SK-N-SH (cell line): Measurements from ENCODE around the gene RABGGTA. TPM values are rescaled to one million over a fixed set of nuclear protein-coding genes. Genes with fewer than 3 reads are reported as not detected.

Experiments
- CTCF ChIA-PET: fragments of 300-600, 350-600 bp; formaldehyde crosslinking; extraction: SDS; loops from one replicate; lab custom pipeline; 2021; lab: Yijun Ruan, JAX
- POLR2A ChIA-PET: fragments of 350-600 bp; sonication (Branson Sonifier 250); formaldehyde crosslinking; extraction: SDS; loops from one replicate; lab custom pipeline; 2020; ENCODE audit warnings: antibody characterized with exemption, inconsistent platforms; lab: Yijun Ruan, JAX
- DNase-seq: peaks from one replicate; pipeline ENCODE4 v3.0.0; 2012
- H2AFZ ChIP-seq: fragments of 200-600 bp; sonication (generic); 2 replicates; pipeline ENCODE4 v1.8.1; 2016; ENCODE audit warnings: antibody characterized with exemption, mild to moderate bottlenecking, low read depth
- H3F3A ChIP-seq: fragments of 200-600 bp; sonication (generic); replicated peaks from 2 replicates; pipeline ENCODE3; 2016; ENCODE audit warnings: antibody characterized with exemption, mild to moderate bottlenecking; ENCODE audit not compliant: insufficient read depth
- H3K27ac ChIP-seq, 2 experiments: fragments of 200-500 bp in 1 of 2; fragments of 200-600 bp in 1 of 2; sonication (Bioruptor generic) in 1 of 2; sonication (generic), shearing (Covaris generic) in 1 of 2; 2 replicates each; pipeline versions ENCODE4 v1.5.1 to v1.6.1; 2014 to 2016; ENCODE audit warnings: low read depth in 2 of 2, inconsistent platforms in 1 of 2, low read length in 1 of 2, mild to moderate bottlenecking in 1 of 2, mixed read lengths in 1 of 2
- H3K27me3 ChIP-seq: fragments of 200-600 bp; sonication (generic), shearing (Covaris generic); 2 replicates; pipeline ENCODE4 v1.6.1; 2016; ENCODE audit warnings: mixed run types; ENCODE audit not compliant: insufficient read depth
- H3K36me3 ChIP-seq, 2 experiments: fragments of 200-500 bp in 1 of 2; fragments of 200-600 bp in 1 of 2; sonication (Bioruptor generic) in 1 of 2; sonication (generic) in 1 of 2; replicated peaks in 1 of 2; 2 replicates each; pipeline versions ENCODE3 to v1.5.1; 2014 to 2016; ENCODE audit warnings: low read length in 1 of 2, mild to moderate bottlenecking in 1 of 2; ENCODE audit not compliant: insufficient read depth in 2 of 2, control insufficient read depth in 1 of 2
- H3K4me1 ChIP-seq, 2 experiments: fragments of 200-500 bp in 1 of 2; fragments of 200-600 bp in 1 of 2; sonication (Bioruptor generic) in 1 of 2; sonication (generic), shearing (Covaris generic) in 1 of 2; 2 replicates each; pipeline versions ENCODE4 v1.5.1 to v1.6.1; 2014 to 2016; ENCODE audit warnings: low read depth in 1 of 2, low read length in 1 of 2, mixed run types in 1 of 2; ENCODE audit not compliant: insufficient read depth in 2 of 2, control insufficient read depth in 1 of 2
- H3K4me2 ChIP-seq: fragments of 200-600 bp; sonication (generic), shearing (Covaris generic); 2 replicates; pipeline ENCODE4 v1.6.1; 2017; ENCODE audit warnings: mixed run types
- H3K4me3 ChIP-seq, 2 experiments: fragments of 200-500 bp in 1 of 2; fragments of 200-600 bp in 1 of 2; sonication (Bioruptor generic) in 1 of 2; sonication (generic), shearing (Covaris generic) in 1 of 2; 2 replicates each; pipeline versions ENCODE4 v1.5.1 to v1.8.1; 2014 to 2016; ENCODE audit warnings: low read depth in 2 of 2, inconsistent platforms in 1 of 2, low read length in 1 of 2, mild to moderate bottlenecking in 1 of 2, mixed read lengths in 1 of 2, moderate library complexity in 1 of 2
- H3K79me2 ChIP-seq: fragments of 200-600 bp; sonication (generic); 2 replicates; pipeline ENCODE4 v1.8.1; 2017; ENCODE audit warnings: mild to moderate bottlenecking; ENCODE audit not compliant: insufficient read depth
- H3K9ac ChIP-seq: fragments of 200-600 bp; sonication (generic); 2 replicates; pipeline ENCODE4 v1.6.1; 2017; ENCODE audit warnings: mixed run types
- H3K9me2 ChIP-seq: fragments of 200-600 bp; sonication (generic); 2 replicates; pipeline ENCODE4 v1.6.1; 2017; ENCODE audit warnings: mixed run types
- H3K9me3 ChIP-seq: fragments of 200-600 bp; sonication (generic); 2 replicates; pipeline ENCODE4 v1.6.1; 2017; ENCODE audit warnings: mixed run types, mild to moderate bottlenecking, moderate library complexity
- H4K20me1 ChIP-seq: fragments of 200-600 bp; sonication (generic); 2 replicates; pipeline ENCODE4 v1.6.1; 2017; ENCODE audit warnings: mild to moderate bottlenecking, mixed run types; ENCODE audit not compliant: insufficient read depth
- ELF1 ChIP-seq: IDR thresholded peaks from 2 replicates; pipeline ENCODE4 v1.4.0; 2012
- EZH2phosphoT487 ChIP-seq: fragments of 200-600 bp; sonication (generic); IDR thresholded peaks from 2 replicates; pipeline ENCODE4 v1.6.1; 2017; ENCODE audit warnings: low read depth, mixed run types, mild to moderate bottlenecking, antibody characterized with exemption, moderate library complexity, borderline replicate concordance
- FOXJ3 ChIP-seq: sonication (generic); formaldehyde crosslinking; IDR thresholded peaks from 2 replicates; pipeline ENCODE4 v1.5.1; 2020; ENCODE audit warnings: mild to moderate bottlenecking, missing genetic modification reagents
- FOXM1 ChIP-seq: IDR thresholded peaks from 2 replicates; pipeline ENCODE4 v1.4.0; 2012; ENCODE audit warnings: low read depth, mild to moderate bottlenecking
- GATA2 ChIP-seq: sonication (generic); formaldehyde crosslinking; IDR thresholded peaks from 2 replicates; pipeline ENCODE4 v1.5.0; 2020; ENCODE audit warnings: mild to moderate bottlenecking, missing genetic modification reagents
- MEF2A ChIP-seq: IDR thresholded peaks from 2 replicates; pipeline ENCODE4 v1.4.0; 2012; ENCODE audit warnings: low read depth, borderline replicate concordance
- NRF1 ChIP-seq: IDR thresholded peaks from 2 replicates; pipeline ENCODE4 v1.6.1; 2012; ENCODE audit warnings: low read depth, mild to moderate bottlenecking, low read length
- POLR2AphosphoS5 ChIP-seq: IDR thresholded peaks from 2 replicates; pipeline ENCODE4 v1.6.1; 2012; ENCODE audit warnings: low read depth, low read length
- RCOR1 ChIP-seq: fragments of 150-350 bp; IDR thresholded peaks from 2 replicates; pipeline ENCODE4 v1.6.1; 2017; ENCODE audit warnings: antibody characterized with exemption, low read length
- RFX5 ChIP-seq: IDR thresholded peaks from 2 replicates; pipeline ENCODE4 v1.6.1; 2012; ENCODE audit warnings: mild to moderate bottlenecking, improper control_type of control experiment, low read length
- SIN3A ChIP-seq: IDR thresholded peaks from 2 replicates; pipeline ENCODE4 v1.6.1; 2012; ENCODE audit warnings: low read depth, mild to moderate bottlenecking, low read length, moderate library complexity, borderline replicate concordance
- SMC3 ChIP-seq: IDR thresholded peaks from 2 replicates; pipeline ENCODE4 v1.6.1; 2012; ENCODE audit warnings: low read depth, low read length, improper control_type of control experiment
- TAF1 ChIP-seq: IDR thresholded peaks from 2 replicates; pipeline ENCODE4 v1.6.1; 2012; ENCODE audit warnings: low read depth, mild to moderate bottlenecking, low read length, moderate library complexity, borderline replicate concordance
- TCF12 ChIP-seq: IDR thresholded peaks from 2 replicates; pipeline ENCODE4 v1.4.0; 2012
- TEAD4 ChIP-seq: IDR thresholded peaks from 2 replicates; pipeline ENCODE4 v1.4.0; 2012; ENCODE audit warnings: mild to moderate bottlenecking, borderline replicate concordance; ENCODE audit not compliant: insufficient read depth
- USF2 ChIP-seq: fragments of 150-350 bp; IDR thresholded peaks from 2 replicates; pipeline ENCODE4 v1.6.1; 2017; ENCODE audit warnings: antibody characterized with exemption, low read length, low read depth, borderline replicate concordance
- YY1 ChIP-seq: IDR thresholded peaks from 2 replicates; pipeline ENCODE4 v1.4.0; 2012; ENCODE audit warnings: low read depth, mild to moderate bottlenecking
- ZBTB33 ChIP-seq: IDR thresholded peaks from 2 replicates; pipeline ENCODE4 v1.4.0; 2012; ENCODE audit warnings: low read depth, borderline replicate concordance
- WGBS: methylation state at CpG from one replicate; pipeline ENCODE4 v1.1.6; 2017; ENCODE audit warnings: low lambda C conversion rate; 5-methylcytosine and 5-hydroxymethylcytosine counted together
- polyA plus RNA-seq, 3 experiments: library from polyadenylated mRNA; depleted of rRNA; stranded (reverse); fragments of >200 nt; gene quantifications; 2 replicates each; pipeline ENCODE4 v1.2.3, GENCODE V29; 2012

The RABGGTA gene
- polyA plus RNA-seq, 1 of the 3 experiments (the other 2 are of a cell fraction), result 59.4 TPM

- TF ChIP-seq SIN3A, result no peak
Measured at GRCh38 chr14:24254630-24255392, 16.6 kb downstream of the RABGGTA start (continued).

GRCh38 chr14:24253936-24254335 lies 17.5 kb downstream of the RABGGTA start:
- H3K27me3 ChIP-seq, result no peaks in the 10 kb centered on the region
- no peaks in the 10 kb centered on the region for H4K20me1 ChIP-seq
- POLR2A ChIA-PET, result no interaction called here
- WGBS, result 74% methylated on average over 7 of the region's 7 CpGs
- no peaks in the 10 kb centered on the region for H3K79me2 ChIP-seq
- H3K36me3 ChIP-seq, result peaks cover 0 to 3% of the 10 kb centered on the region in 2 experiments
- peaks cover 5% of the 10 kb centered on the region for H3F3A ChIP-seq
- H3K9me3 ChIP-seq, result no peaks in the 10 kb centered on the region
- CTCF ChIA-PET, result interaction anchor here (1.8 to 4.5 kb wide), 2 partner anchors 11 to 17 kb away, joined by 4 to 31 read pairs; partner anchors contain the start of genes RABGGTA and TINF2
- H3K4me1 ChIP-seq, result peaks cover 0 to 2% of the 10 kb centered on the region in 2 experiments; a peak in 1 of 4 replicates
- no peak overlapping the region for H2AFZ ChIP-seq
- H3K9ac ChIP-seq, result no peak overlapping the region
- no peak overlapping the region for H3K4me2 ChIP-seq
- no peak for TF ChIP-seq POLR2AphosphoS5
- TF ChIP-seq USF2, result no peak
- no peak for TF ChIP-seq RFX5
- no peak for TF ChIP-seq NRF1
- TF ChIP-seq TCF12, result no peak
- TF ChIP-seq RCOR1, result no peak
- no peak for TF ChIP-seq FOXM1
- no peak for TF ChIP-seq MEF2A
- TF ChIP-seq ELF1, result no peak
- TF ChIP-seq GATA2 (CRISPR knock-in tag), result no peak
- TF ChIP-seq TAF1, result no peak
- TF ChIP-seq SIN3A, result no peak
- TF ChIP-seq EZH2phosphoT487, result no peak
- TF ChIP-seq ZBTB33, result no peak
- no peak for TF ChIP-seq YY1
- no peak for TF ChIP-seq TEAD4
- TF ChIP-seq FOXJ3, result no peak
- no peak for TF ChIP-seq SMC3
- TF ChIP-seq, all 33 proteins: peak for 0
- no peak for DNase-seq
- Histone ChIP-seq H3K27ac (no peak overlapping the region), H3K4me3 (no peak overlapping the region), H3K9me2 (no peaks in the 10 kb centered on the region)
